IPS-15b (cell line): ENCODE results near the gene METTL27.
"Not testable (repeated sequence)": the region's sequence is repeated elsewhere in the genome, so short reads cannot be mapped to it uniquely, and the experiment has no call there.

Experiments
- H3K27me3 ChIP-seq: one replicate; pipeline ENCODE4 v1.6.1; 2013; ENCODE audit warnings: low read length; ENCODE audit not compliant: control insufficient read depth, insufficient read depth
- H3K36me3 ChIP-seq: one replicate; pipeline ENCODE4 v1.6.1; 2013; ENCODE audit warnings: low read length; ENCODE audit not compliant: control insufficient read depth, insufficient read depth
- H3K4me1 ChIP-seq: one replicate; pipeline ENCODE4 v1.6.1; 2013; ENCODE audit warnings: mild to moderate bottlenecking, low read length; ENCODE audit not compliant: control insufficient read depth, insufficient read depth
- H3K4me3 ChIP-seq: one replicate; pipeline ENCODE4 v1.5.1; 2013; ENCODE audit warnings: low read depth, low read length
- H3K9ac ChIP-seq: one replicate; pipeline ENCODE4 v1.6.1; 2013; ENCODE audit warnings: low read depth, mild to moderate bottlenecking, low read length
- H3K9me3 ChIP-seq: one replicate; pipeline ENCODE4 v1.6.1; 2013; ENCODE audit warnings: mild to moderate bottlenecking, low read length; ENCODE audit not compliant: control insufficient read depth, insufficient read depth

Gene METTL27

DNA sequence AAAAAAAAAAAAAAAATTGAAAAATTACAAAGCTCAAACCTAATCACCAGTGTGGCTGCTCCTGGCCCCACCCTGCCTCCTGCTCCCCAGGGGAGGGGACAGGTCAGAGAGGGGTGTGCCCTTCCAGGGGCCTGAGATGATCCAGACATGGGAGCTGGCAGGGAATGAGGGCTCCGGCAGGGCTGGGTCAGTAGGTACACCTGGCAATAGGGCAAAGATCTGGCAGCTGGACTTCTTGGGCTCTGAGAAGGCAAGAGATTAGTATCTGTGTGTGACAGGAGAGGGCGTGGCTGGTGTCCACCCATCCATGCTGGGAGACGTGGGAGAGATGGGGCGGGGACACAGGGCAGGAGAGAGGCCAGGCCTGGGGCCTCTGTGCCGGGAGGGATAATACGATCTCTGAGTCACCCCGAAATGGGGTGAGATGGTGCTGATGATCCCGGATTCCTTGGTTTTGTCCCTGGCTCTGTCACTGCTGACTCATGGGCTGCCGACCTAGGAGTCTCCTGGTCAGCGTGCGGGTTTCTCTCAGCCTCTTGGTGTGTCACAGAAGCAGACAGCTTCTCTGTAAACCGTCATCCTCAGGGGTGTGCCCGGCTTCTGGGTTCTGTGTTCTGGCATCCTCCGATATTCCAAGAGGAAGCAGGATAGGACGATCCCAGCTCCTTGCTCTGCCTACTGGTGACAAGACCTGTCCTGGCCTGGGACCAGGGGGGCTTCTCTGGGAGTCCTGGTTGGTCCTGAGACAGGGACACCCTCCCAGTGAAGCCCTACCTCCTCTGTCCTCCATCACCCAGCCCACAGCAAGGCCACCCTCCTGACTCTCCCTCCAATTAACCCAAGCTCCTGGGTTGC lies 19.8 kb downstream of the METTL27 start:
- Histone ChIP-seq H3K4me1 (peaks cover 4% of the 10 kb centered on the region), H3K4me3 (no peak overlapping the region), H3K9ac (no peak overlapping the region)

DNA sequence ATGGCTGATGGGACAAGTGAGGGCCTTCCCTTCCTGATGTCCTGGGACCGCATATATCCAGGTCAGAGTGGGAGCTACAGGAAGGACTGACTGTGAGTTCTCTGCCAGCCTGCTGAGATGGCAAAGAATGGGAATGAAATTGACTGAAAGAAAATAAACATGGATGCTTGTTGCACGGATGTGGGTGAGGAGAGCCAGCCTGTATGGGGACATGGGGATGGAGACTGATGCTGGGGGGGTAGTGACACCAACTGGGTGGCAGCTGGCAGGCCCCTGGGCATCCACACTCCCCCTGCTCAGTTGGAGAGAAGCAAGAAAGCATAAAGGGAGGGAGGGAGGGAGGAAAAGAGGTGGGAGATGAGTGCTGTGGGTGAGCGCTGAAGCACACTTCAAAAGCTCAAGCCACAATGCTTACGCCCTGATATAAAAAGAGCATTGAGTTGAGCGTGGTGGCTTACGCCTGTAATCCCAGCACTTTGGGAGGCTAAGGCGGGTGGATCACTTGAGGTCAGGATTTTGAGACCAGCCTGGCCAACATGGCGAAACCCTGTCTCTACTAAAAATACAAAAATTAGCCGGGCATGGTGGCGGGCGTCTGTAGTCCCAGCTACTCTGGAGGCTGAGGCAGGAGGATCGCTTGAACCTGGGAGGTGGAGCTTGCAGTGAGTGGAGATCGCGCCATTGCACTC lies 20.6 kb downstream of the METTL27 start:
- H3K4me3 ChIP-seq, H3K36me3 ChIP-seq, H3K4me1 ChIP-seq, H3K9ac ChIP-seq, H3K9me3 ChIP-seq, H3K27me3 ChIP-seq: not testable (repeated sequence)

More for the DNA sequence above, 19.8 kb downstream of the METTL27 start:
- Histone ChIP-seq H3K27me3 (no peaks in the 10 kb centered on the region), H3K36me3 (no peaks in the 10 kb centered on the region), H3K9me3 (no peaks in the 10 kb centered on the region)

DNA sequence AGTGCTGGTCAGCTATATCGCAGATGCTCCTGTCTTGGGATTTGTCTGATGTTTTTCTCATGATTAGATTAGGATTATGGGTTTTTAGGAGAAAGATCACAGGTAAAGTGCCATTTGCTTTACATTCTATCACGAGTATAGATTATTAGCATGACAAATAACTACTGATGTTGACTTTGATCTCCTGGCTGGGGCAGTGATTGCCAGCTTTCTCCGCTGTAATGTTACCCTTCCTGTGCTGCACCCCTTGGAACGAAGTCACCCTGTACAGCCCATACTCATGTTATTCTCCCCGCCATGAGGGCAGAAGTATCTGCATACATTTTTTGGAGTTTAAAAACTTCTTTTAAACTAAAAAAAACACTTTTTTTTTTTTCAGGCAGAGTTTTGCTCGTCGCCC lies 22.3 kb downstream of the METTL27 start:
- H3K27me3 ChIP-seq: no peaks in the 10 kb centered on the region

DNA sequence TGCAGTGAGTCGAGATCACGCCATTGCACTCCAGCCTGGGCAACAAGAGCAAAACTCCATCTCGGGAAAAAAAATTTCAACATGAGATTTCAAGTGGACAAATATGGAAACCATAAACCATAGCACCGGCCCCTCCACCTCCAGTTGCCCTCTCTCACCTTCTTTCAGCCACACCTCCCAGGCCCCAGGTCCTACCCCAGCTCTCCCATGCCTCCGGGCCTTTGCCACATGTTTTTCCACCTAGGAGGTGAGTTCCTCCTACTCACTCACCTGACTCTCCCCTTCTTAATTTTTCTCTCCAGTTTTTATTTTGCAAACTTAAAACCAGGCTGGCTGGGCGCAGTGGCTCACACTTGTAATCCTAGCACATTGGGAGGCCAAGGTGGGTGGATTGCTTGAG lies 25.2 kb downstream of the METTL27 start:
- Histone ChIP-seq H3K9me3 (no peaks in the 10 kb centered on the region), H3K9ac (no peak overlapping the region), H3K4me3 (no peak overlapping the region), H3K27me3 (no peaks in the 10 kb centered on the region), H3K36me3 (no peaks in the 10 kb centered on the region), H3K4me1 (no peaks in the 10 kb centered on the region)

More for the DNA sequence above, 22.3 kb downstream of the METTL27 start:
- H3K9ac ChIP-seq: no peak overlapping the region
- no peaks in the 10 kb centered on the region for H3K9me3 ChIP-seq
- H3K4me1 ChIP-seq: no peaks in the 10 kb centered on the region
- H3K36me3 ChIP-seq: no peaks in the 10 kb centered on the region
- no peak overlapping the region for H3K4me3 ChIP-seq

DNA sequence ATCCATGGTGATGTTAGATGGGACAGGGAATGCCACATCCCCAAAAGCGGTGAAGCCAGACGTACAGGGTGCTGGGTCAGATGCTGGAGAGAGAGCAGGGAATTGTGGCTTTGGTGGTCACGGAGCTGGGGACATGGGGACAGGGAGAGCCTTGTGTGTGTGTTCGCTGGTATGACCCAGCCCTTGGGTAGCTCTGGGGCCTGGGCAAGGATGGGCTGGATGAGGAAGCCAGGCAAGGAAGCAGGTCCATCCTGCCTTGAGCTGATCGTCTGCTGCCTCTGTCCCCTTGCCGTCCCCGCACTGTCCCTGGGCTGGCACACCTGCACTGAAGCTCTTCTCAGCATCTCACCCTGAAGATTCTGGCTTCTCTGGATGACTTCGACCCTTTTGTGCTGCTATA lies 26.9 kb downstream of the METTL27 start:
- Histone ChIP-seq H3K9me3 (no peaks in the 10 kb centered on the region), H3K36me3 (no peaks in the 10 kb centered on the region), H3K4me3 (no peak overlapping the region), H3K4me1 (no peaks in the 10 kb centered on the region), H3K27me3 (no peaks in the 10 kb centered on the region), H3K9ac (no peak overlapping the region)

DNA sequence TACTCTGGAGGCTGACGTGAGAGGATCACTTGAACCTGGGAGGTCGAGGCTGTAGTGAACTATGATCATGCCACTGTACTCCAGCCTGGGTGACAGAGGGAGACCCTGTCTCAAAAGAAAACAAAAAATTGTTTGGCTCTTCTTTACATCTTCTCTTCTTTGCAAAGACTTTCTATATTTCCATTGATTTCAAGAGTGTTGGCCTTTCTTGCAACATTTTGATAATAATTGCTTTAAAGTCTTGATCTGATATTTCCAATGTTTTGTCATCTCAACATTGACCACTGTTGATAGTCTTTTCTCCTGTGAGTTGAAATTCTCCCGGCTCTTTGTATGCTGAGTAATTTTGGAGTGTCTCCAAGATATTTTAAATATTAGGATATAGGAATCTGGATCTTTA lies 29.3 kb downstream of the METTL27 start:
- Histone ChIP-seq H3K9ac (no peak overlapping the region), H3K27me3 (no peaks in the 10 kb centered on the region), H3K4me1 (no peaks in the 10 kb centered on the region), H3K36me3 (no peaks in the 10 kb centered on the region), H3K4me3 (no peak overlapping the region), H3K9me3 (no peaks in the 10 kb centered on the region)

DNA sequence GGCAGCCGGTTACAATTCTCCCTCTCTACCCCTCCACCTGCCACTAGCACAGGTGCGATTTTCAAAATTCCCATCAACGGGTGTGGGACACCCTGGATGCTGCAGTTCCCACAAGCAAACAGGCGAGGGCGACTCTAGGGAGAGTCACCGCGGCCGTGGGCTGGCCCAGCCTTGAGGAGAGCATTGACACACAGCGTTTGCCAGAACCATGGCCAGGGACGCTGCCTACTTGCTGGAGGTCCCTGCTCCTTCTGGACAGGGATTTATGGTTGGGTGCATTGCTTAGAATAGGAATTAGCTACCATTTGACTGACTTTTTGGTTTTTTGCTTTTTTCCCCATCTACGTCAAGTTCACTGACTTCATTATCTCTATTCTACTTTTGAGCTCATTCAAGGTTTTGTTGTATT lies 30.6 kb downstream of the METTL27 start:
- no peaks in the 10 kb centered on the region for H3K9me3 ChIP-seq
- no peaks in the 10 kb centered on the region for H3K27me3 ChIP-seq
- H3K4me1 ChIP-seq: no peaks in the 10 kb centered on the region
- no peak overlapping the region for H3K4me3 ChIP-seq
- no peak overlapping the region for H3K9ac ChIP-seq
- H3K36me3 ChIP-seq: no peaks in the 10 kb centered on the region

DNA sequence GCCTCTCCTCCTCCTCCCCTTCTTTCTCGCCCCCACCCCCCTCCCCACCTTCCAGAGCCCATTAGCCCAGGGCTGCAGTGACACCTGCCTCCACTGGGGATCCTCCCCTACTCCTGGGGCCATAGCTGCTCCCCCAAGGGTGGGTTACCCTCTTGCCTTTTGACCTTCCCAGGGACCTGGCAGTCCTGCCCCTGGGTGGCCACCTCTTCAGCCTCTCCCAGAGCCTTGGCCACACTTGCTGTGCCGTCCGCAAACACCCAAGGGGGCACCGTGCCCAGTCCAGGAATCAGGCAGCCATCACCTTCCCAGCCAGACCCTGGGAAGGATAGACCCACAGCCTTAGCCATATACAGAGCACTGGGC lies 31.3 kb downstream of the METTL27 start:
- Histone ChIP-seq H3K9me3 (no peaks in the 10 kb centered on the region), H3K36me3 (no peaks in the 10 kb centered on the region), H3K9ac (no peak overlapping the region), H3K4me3 (no peak overlapping the region), H3K27me3 (no peaks in the 10 kb centered on the region), H3K4me1 (no peaks in the 10 kb centered on the region)

DNA sequence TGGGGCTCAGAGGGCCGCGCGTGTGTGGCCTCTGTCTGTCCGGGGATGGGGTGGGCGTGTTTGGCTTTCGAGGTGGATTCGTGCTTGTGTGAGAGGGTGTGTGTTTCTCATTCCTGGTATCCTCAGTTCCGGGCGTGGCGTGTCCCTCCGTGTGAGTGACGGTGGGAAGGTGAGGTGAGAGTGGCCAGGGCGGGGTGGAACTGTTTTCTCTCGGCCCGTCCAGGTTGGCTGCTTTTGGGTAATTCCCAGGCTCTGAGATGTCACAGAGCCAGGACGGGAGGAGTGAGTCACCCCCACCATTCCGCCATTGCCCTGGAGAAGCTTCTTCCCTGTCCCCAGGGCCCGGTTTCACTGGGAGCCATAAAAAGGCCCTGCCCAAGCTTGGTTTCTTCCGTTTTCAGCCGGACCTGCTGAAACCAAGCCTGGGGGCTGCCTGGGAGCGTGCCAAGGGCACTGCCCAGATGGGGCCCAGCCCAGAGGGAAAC lies 32.8 kb downstream of the METTL27 start:
- H3K27me3 ChIP-seq: no peaks in the 10 kb centered on the region
- no peak overlapping the region for H3K4me3 ChIP-seq
- H3K9me3 ChIP-seq: no peaks in the 10 kb centered on the region
- H3K36me3 ChIP-seq: no peaks in the 10 kb centered on the region
- no peaks in the 10 kb centered on the region for H3K4me1 ChIP-seq
- H3K9ac ChIP-seq: no peak overlapping the region

DNA sequence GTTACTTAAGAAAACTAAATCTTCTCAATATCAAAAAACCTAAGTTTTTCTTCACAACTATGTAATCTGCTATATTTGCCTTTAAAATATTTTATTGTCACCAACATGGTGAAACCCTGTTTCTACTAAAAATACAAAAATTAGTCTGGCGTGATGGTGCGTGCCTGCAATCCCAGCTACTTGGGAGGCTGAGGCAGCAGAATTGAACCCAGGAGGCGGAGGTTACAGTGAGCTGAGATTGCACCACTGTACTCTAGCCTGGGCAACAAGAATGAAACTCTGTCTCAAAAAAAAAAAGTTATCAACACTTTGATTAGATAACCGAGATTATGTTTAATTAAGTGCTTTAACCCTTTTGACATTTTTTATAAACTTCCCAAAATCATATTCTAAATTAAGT lies 39.9 kb downstream of the METTL27 start:
- Histone ChIP-seq H3K27me3 (no peaks in the 10 kb centered on the region), H3K9ac (no peak overlapping the region), H3K4me1 (no peaks in the 10 kb centered on the region), H3K9me3 (no peaks in the 10 kb centered on the region), H3K36me3 (no peaks in the 10 kb centered on the region), H3K4me3 (no peak overlapping the region)

DNA sequence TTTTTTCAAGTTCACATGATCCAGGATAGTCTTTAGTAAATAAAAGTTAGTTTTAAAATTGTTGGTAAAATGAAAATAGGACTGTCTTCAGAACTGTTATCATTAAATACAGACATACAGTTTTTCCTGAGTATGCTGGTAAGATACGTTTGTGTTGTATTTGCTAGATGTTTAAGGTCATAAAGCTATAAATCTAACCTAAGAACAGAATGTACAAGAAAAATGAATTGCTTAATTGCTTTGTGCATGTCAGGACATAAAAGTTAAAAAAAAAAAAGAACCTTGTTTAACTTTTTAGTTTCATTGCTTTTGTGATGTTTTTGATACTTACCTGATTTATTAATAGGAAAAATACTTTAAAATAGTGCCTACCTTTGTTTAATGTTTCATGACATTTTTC lies 40.7 kb downstream of the METTL27 start:
- Histone ChIP-seq H3K36me3 (no peaks in the 10 kb centered on the region), H3K27me3 (no peaks in the 10 kb centered on the region), H3K9ac (no peak overlapping the region), H3K4me3 (no peak overlapping the region), H3K4me1 (no peaks in the 10 kb centered on the region), H3K9me3 (no peaks in the 10 kb centered on the region)
